ENCODE results near the gene GPR62. TPM values are rescaled to one million over a fixed set of nuclear protein-coding genes. Genes with fewer than 3 reads are reported as not detected.

GPR62 gene
- total RNA-seq, 1 experiment from 2014 or later: not detected

DNA sequence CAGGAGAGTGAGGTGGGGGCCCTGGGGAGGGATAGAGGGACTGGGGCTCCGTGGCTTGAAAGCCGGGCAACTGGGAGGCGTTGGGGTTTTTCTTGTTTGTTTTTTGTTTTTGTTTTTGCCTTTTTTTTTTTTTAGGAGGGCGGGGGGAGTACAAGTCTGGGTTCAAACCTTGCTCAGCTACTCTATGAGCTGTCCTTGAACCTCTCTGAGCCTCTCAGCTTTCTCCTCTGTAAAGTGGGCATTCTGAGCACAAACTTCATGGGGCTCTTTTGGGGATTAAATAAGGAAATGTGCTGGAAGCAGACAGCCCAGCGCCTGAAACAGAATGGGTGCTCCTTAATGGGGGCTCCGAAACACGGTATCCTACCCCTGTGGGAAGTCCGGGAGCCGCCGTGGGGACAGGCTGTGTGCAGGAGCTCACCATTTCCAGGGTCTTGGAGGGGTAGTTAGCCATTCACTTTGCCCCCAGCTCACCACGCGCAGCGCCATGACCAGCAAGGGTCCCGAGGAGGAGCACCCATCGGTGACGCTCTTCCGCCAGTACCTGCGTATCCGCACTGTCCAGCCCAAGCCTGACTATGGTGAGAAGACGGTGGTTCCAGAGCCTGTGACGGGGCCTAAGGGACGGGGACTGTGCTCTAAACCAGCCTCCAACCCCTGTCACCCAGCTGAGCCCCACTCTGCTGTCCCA, 28.5 kb downstream of the GPR62 start:
- peak overlapping the region; percentile 93 for H3K4me2 ChIP-seq
- ChIA-PET POLR2A (ENCODE audit: unreplicated experiment) (interaction anchor here (0.5 to 1.3 kb wide), 4 partner anchors 10 to 912 kb away, joined by 3 to 18 read pairs (median 6); partner anchors contain the start of genes ABHD14B and RPL29), CTCF (interaction anchor here (0.6 to 2.5 kb wide), 3 partner anchors 10 to 237 kb away, joined by 3 to 15 read pairs (median 9); partner anchors contain the start of genes ABHD14A and ABHD14B)
- H3K36me3 ChIP-seq (ENCODE audit: low read depth): no peaks in the 10 kb centered on the region
- peaks cover 41% of the 10 kb centered on the region for H3F3A ChIP-seq (ENCODE audit: insufficient read depth, low read depth)
- H3K4me3 ChIP-seq: peak overlapping the region; percentile 67
- no peaks in the 10 kb centered on the region for H3K9me2 ChIP-seq (ENCODE audit: insufficient read depth)
- no peaks in the 10 kb centered on the region for H3K9me3 ChIP-seq (ENCODE audit: insufficient read depth, low read depth)
- TSS peak; percentile 86 for BruUV-seq (replicated peaks)
- H3K27ac ChIP-seq: peak overlapping the region; percentile 89
- peaks cover 29% of the 10 kb centered on the region for H3K4me1 ChIP-seq (replicated peaks; ENCODE audit: insufficient read depth)
- H4K20me1 ChIP-seq (ENCODE audit: insufficient read depth): no peaks in the 10 kb centered on the region
- intact Hi-C loops (cut with micrococcal nuclease; ENCODE audit: unreplicated experiment): loop anchor here (2.0 kb wide), 1 partner anchor 41 kb away; the partner anchor contains the start of gene PARP3
- no peak for TF ChIP-seq EZH2 (IDR thresholded peaks at IDR 0.05; ENCODE audit: low read depth)
- TF ChIP-seq, protein P1, sequence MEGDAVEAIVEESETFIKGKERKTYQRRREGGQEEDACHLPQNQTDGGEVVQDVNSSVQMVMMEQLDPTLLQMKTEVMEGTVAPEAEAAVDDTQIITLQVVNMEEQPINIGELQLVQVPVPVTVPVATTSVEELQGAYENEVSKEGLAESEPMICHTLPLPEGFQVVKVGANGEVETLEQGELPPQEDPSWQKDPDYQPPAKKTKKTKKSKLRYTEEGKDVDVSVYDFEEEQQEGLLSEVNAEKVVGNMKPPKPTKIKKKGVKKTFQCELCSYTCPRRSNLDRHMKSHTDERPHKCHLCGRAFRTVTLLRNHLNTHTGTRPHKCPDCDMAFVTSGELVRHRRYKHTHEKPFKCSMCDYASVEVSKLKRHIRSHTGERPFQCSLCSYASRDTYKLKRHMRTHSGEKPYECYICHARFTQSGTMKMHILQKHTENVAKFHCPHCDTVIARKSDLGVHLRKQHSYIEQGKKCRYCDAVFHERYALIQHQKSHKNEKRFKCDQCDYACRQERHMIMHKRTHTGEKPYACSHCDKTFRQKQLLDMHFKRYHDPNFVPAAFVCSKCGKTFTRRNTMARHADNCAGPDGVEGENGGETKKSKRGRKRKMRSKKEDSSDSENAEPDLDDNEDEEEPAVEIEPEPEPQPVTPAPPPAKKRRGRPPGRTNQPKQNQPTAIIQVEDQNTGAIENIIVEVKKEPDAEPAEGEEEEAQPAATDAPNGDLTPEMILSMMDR (conservative IDR thresholded peaks at IDR 0.05): no peak
- peak overlapping the region; percentile 80; the same call in 1 of the 2 replicates for H2AFZ ChIP-seq
- 0 out of 2 replicates have a peak, but pooled peaks cover 10% of the 10 kb centered on the region for H3K79me2 ChIP-seq (ENCODE audit: low read depth)
- H3K27me3 ChIP-seq (ENCODE audit: insufficient read depth, low read depth): no peaks in the 10 kb centered on the region
- no peak for DNase-seq

DNA sequence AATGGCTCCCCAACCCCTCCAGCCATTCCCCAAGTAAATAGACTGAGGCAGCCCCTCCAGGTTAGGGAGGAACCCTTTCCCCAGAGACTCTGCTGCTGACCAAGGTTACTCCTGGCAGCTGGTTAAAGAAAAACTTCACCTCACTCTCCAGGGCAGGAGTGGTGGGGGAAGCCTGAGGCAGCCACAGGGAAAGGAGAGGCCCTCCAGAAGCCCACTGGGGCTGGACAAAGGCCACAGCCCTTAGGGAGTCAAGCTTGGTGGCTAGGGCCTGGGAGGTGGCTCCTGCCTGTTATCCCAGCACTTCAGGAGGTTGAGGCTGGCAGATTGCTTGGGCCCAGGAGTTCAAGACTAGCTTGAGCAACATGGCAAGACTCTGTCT, 29.1 kb downstream of the GPR62 start:
- H4K20me1 ChIP-seq (ENCODE audit: insufficient read depth): no peaks in the 10 kb centered on the region
- peaks cover 29% of the 10 kb centered on the region for H3K4me1 ChIP-seq (replicated peaks; ENCODE audit: insufficient read depth)
- ChIA-PET POLR2A (ENCODE audit: unreplicated experiment) (interaction anchor here (0.6 kb wide), 1 partner anchor 12 kb away, joined by 3 read pairs; no protein-coding TSS in a partner anchor), CTCF (interaction anchor here (1.1 kb wide), 1 partner anchor 17 kb away, joined by 3 read pairs; no protein-coding TSS in a partner anchor)
- BruUV-seq (replicated peaks): no TSS peak
- no peak for DNase-seq
- peak overlapping the region; percentile 89 for H3K27ac ChIP-seq
- no peaks in the 10 kb centered on the region for H3K9me3 ChIP-seq (ENCODE audit: insufficient read depth, low read depth)
- intact Hi-C loops (cut with micrococcal nuclease; ENCODE audit: unreplicated experiment): no loop called here
- no peak overlapping the region for H2AFZ ChIP-seq
- H3K4me3 ChIP-seq: peak overlapping the region; percentile 67
- H3K4me2 ChIP-seq: peak overlapping the region; percentile 93
- peaks cover 45% of the 10 kb centered on the region for H3F3A ChIP-seq (ENCODE audit: insufficient read depth, low read depth)
- H3K27me3 ChIP-seq (ENCODE audit: insufficient read depth, low read depth): no peaks in the 10 kb centered on the region
- 0 out of 2 replicates have a peak, but pooled peaks cover 10% of the 10 kb centered on the region for H3K79me2 ChIP-seq (ENCODE audit: low read depth)
- no peak for TF ChIP-seq EZH2 (IDR thresholded peaks at IDR 0.05; ENCODE audit: low read depth)
- TF ChIP-seq, protein P1 (conservative IDR thresholded peaks at IDR 0.05): no peak
- no peaks in the 10 kb centered on the region for H3K36me3 ChIP-seq (ENCODE audit: low read depth)
- no peaks in the 10 kb centered on the region for H3K9me2 ChIP-seq (ENCODE audit: insufficient read depth)

DNA sequence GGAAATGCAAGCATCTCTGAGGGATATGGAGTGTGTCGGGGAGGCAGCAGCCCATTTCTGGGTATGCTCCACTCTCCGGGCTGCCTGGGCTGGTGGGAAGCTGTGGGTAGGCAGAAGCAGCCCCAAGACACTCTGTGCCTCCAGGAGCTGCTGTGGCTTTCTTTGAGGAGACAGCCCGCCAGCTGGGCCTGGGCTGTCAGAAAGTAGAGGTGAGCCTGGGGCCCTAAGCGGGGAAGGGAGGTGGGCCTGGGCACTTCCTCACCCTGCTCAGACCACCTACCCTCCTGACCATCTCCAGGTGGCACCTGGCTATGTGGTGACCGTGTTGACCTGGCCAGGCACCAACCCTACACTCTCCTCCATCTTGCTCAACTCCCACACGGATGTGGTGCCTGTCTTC, 29.9 kb downstream of the GPR62 start:
- Histone ChIP-seq H3K9me2 (ENCODE audit: insufficient read depth) (no peaks in the 10 kb centered on the region), H3K27me3 (ENCODE audit: insufficient read depth, low read depth) (no peaks in the 10 kb centered on the region), H3K4me2 (peak overlapping the region; percentile 93; the same call in 1 of the 2 replicates), H3K79me2 (ENCODE audit: low read depth) (0 out of 2 replicates have a peak, but pooled peaks cover 10% of the 10 kb centered on the region), H3K9me3 (ENCODE audit: insufficient read depth, low read depth) (no peaks in the 10 kb centered on the region), H2AFZ (no peak overlapping the region), H3F3A (ENCODE audit: insufficient read depth, low read depth) (peaks cover 53% of the 10 kb centered on the region), H3K27ac (no peak overlapping the region), H3K4me1 (replicated peaks; ENCODE audit: insufficient read depth) (peaks cover 29% of the 10 kb centered on the region), H3K4me3 (no peak overlapping the region; the same call in 1 of the 2 replicates), H4K20me1 (ENCODE audit: insufficient read depth) (no peaks in the 10 kb centered on the region), H3K36me3 (ENCODE audit: low read depth) (no peaks in the 10 kb centered on the region)
- no TSS peak for BruUV-seq (replicated peaks)
- no peak for TF ChIP-seq EZH2 (IDR thresholded peaks at IDR 0.05; ENCODE audit: low read depth)
- TF ChIP-seq, protein P1 (conservative IDR thresholded peaks at IDR 0.05): no peak
- CTCF ChIA-PET: interaction anchor here (1.1 kb wide), 1 partner anchor 16 kb away, joined by 3 read pairs; no protein-coding TSS in a partner anchor
- intact Hi-C loops (cut with micrococcal nuclease; ENCODE audit: unreplicated experiment): no loop called here
- DNase-seq: no peak
- POLR2A ChIA-PET (ENCODE audit: unreplicated experiment): interaction anchor here (0.6 kb wide), 1 partner anchor 12 kb away, joined by 3 read pairs; no protein-coding TSS in a partner anchor
